Activated CD8-positive, alpha-beta memory T cell treated with anti-CD3 and anti-CD28 coated beads for 1 hour (primary cell): Measurements from ENCODE around the gene USP7.

Source experiments
- DNase-seq, 2 donors: peaks; one replicate each; pipeline ENCODE4 v3.0.0-alpha.2; 2020; ENCODE audit warnings: low read depth in 1 of 2; ENCODE audit errors: extremely low read depth in 1 of 2

Gene USP7

DNA sequence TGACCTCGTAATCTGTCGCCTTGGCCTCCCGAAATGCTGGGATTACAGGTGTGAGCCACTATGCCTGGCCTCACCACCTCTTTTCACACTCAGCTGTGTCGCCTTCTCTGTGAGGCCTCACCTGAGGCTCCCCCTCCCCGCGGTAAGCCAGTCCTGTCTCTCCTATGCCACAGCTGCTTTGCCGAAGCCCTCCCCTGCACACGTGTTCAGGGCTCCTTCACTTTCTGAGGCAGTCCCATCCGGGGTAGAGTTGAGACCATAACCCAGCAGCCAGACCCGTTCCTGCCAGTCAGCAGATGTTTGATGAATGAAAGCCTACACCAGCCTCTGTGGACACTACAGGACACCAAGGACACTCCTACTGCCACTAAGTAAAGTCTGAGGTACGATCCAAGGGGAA lies 10.6 kb downstream of the USP7 start:
- DNase-seq = no peak

DNA sequence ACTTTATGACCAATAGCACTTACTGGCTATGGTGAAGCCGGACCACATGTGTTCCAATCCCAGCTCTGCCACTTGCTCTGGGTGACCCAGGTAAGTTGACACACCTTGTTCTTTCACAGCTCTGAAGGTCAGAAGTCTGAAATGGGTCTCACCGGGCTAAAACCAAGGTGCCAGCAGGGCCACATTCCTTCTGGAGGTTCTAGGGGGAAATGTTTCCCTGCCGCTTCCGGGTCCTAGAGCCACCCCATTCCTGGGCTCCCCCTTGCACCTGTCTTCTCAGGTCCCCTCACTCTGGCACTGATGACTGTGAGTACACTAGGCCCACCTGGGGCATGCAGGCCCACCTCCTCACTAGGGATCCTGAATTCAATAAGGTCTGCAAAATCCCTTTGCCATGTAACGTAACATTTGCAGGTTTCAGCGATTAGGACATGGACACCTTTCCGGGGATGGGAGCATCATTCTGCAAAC lies 11.4 kb downstream of the USP7 start:
- no peak for DNase-seq

DNA sequence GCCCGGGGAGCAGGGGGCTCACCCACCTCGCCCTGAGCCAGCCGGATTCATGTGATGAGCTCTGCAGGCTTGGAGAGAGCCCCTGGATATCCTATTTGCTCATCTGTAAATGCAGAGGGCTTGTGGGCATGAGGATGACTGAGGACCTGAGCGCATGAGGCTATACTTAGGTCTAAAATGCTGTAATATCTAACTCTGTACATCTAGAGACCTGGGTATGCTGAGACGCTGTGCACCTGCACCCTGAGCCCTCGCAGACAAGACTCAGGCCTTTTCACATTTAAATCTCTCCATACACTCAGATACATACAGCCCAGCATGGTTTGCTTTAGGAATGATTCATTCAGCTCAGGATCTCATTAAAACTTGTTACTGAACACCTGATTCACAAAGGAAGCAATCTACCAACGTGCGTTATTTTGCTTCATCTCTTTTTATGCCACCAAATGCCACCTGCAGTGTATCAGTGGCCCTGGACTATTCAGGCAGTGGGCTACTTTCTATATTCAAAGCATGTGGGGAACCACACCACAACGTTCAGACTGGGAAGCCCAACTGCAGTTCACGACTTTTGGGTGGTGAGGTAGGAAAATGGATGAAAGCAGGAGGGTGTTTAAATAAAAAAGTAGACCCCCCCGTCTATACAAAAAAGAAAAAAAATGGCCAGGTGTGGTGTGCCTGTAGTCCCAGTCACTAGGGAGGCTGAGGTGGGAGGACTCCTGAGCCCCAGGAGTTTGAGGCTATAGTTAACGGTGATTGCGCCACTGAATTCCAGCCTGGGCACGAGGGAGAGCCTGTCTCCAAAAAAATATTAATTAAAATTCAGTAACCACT lies 12.0 kb downstream of the USP7 start:
- no peak for DNase-seq

DNA sequence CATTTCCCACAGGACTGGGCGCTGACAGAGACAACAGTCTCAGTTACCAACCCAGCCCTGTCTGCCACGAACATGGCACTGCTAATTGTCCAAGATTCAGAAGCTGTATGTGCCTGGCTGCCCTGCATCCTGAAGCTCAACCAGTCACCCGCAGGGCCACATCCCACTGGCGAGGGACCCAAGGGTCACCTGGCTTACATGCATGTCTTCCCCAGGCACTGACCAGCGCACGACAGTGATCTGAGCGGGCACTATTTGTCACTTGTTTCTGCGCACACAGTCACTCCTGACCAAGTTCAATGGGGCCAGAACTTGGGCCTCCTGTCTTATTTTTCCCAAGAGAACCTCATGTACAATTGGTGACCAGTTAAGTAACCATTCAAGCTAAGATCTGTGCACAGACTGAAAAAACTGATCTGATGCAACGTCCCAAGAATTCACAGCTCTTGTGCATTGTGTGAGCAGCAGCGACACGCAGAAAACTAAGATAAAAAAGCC lies 13.1 kb downstream of the USP7 start:
- no peak for DNase-seq

DNA sequence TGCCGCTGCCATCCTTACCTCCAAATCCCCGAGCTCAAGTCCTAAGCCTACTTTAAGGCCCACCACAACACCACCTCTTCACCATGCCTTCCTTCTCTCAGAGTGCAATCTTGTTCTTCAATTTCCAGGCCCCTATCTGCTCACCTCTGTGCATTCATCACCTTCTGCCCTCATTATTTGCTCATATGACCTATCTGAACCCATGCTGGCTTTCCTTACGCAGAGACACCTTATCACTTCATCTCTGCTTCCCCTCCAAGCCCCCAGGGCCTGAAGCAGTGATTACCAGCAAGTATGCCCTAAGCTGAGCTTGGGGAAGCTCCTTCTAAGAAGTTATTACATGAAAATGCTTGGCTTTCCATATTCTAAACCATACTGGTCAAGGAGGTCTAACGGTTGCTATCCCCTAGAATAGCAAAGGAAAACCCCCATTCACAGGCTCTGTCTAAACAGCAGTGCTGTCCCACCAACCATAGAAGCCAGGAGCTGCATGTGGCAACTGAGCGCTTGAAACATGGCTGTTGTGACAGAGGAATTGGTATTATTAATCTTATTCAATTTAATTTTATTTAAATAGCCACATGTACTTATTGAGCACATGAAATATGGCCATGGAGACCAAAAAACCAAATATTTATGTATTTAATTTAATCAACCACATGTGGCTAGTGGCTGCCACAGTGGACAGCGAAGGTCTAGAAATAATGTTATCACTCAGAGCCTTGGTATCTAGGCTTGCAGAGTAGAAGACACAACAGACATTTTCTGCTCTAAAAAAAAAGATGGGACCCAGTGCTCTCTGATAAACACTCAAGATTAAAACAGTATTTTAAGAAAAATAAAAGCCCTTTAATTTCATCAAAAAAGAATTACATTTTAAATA lies 13.9 kb downstream of the USP7 start:
- no peak for DNase-seq

DNA sequence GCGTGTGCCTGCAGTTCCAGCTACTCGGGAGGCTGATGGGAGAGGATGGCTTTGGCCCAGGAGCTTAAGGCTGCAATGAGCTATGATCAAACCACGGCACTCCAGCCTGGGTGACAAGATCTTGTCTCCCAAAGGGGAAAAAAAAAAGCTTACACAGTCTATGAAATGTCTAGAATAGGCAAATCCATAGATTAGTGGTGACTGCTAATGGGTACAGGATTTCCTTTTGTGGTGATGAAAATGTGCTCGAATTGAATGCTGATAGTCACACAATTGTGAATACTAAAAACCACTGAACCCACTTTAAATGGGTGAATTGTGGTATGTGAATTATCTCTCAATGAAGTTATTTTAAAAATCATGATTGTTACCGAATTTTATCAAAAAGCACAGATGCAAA lies 14.9 kb downstream of the USP7 start:
- no peak for DNase-seq

DNA sequence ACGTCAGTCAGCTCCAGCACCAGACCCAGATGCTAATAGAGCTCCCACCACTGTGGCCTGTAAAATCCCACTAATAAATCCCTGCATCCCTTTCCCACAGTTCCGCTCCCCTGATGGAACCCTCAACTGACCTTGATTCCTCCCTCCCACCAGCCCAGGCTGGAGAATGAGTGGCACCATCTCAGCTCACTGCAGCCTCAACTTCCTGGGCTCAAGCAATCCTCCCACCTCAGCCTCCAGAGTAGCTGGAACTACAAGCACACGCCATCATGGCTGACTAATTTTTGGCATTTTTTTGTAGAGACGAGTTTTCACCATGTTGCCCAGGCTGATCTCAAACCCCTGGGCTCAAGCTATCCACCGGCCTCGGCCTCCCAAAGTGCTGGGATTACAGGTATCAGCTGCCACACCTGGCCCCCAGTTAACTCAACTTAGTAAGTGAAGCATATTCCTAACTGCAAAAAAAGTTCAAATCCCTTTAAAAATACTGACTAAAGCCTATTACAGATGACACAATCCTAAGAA lies 15.6 kb downstream of the USP7 start:
- no peak for DNase-seq

DNA sequence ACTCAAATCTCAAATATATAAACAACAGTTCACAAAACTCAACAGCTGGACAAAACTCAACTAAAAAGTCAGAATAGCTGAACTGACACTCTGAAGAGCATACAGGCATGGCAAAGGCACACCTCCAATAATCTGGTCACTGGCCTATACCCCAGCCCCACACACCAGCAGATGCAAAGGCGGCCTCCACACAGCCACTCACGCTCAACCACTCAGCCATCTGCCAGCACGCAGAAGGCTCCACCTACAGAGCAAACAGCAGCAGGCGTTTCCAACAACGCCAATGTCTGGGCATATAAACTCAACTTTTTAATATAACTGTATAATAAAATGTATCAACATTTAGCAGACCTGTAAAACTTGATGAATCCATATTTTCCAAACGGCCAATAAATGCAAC lies 17.2 kb downstream of the USP7 start:
- no peak for DNase-seq

DNA sequence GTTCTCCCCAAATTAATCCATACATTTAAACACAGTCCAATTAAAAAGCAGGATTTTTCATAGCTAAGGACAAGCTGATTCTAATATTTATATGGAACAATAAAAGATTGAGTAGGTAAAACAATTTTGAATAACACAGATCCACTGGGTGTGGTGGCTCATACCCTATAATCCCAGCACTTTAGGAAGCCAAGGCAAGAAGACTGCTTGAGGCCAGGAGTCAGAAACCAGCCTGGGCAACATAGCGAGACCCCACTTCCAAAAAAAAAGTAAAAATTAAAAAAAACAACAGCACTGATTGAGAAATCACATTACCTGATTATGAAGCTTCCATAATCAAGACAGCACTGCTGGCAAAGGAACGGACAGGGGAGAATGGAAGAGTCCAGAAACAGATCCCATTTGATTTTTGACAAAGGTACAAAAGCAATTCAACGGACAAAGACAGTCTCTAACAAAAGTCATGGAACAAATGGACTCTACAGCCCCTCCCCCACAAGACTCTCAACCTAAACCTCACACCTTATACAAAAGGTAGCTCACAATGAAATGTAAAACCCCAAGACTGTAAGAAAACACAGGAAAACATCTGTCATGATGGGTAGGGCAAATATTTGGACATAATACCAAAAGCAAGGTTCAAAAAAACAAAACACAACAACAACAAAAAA lies 17.9 kb downstream of the USP7 start:
- DNase-seq = no peak

DNA sequence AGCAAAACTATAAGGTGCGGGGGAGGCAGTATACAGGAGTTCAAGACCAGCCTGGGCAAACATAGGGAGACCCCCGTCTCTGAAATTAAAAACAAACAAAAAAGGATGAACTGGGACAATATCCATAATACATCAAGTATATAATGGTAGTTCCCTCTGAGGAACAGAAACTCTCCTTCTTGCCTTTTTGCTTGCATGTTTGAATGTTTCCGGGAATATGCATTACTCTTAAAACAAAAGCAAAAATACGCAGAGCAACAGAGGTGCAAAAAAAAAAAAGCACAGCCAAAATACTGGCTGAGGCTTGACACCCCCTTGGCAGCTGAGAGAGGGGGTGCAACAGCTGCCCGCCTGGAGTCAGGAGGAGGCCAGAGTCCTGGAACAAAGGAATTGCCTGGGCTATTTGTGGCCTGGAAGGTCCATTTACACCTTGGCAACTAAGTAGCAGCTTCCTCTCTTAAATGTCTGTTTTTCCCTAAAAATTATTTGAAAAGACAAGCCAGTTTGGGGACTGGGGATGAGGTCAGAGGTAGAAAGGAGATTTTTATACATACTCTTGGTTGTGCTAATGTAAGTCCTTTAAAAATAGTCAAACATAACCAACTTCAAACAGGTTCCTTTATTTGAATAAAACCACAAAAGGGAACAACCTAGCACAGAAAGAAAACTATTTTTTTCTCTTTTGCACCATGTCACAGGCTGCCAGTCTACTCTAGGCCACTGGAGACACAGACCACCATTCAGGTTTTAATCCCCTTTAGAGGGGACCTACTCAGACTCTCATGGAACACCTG lies 19.5 kb downstream of the USP7 start:
- DNase-seq = no peak

DNA sequence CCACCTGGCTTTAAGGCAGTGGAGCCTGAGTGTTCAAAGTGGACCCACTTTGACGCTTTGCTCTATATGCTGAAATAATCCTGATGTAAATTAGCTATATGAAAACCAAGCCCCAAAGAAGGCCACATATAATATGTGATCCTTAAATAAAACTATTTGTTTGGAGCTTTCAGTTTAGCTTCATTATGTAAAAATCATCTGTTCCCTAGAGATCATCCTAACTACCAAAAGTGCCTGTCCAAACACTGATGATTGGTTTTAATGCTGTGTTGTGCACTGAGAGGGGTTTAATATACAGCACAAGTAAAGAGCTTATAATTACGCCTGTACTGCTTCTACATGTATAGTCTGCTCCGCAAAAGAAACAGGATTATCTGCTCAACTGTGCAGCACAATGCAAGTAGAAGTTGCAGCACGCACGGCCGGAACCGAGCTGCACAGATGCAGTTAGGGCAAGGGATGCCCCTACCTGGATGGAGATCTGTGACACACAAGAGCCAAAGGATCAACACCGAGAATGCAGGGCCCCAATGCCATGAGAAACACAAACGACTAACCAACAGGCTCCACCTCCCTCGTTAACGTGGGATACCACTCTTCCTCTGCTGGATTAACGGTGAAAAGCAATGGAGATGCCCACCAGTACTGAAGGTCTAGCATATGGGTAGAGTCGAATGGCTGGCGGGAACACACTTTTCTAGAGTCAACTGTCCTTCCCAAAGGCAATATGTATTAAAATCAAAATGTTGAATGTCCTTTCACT lies 20.5 kb downstream of the USP7 start:
- no peak for DNase-seq

DNA sequence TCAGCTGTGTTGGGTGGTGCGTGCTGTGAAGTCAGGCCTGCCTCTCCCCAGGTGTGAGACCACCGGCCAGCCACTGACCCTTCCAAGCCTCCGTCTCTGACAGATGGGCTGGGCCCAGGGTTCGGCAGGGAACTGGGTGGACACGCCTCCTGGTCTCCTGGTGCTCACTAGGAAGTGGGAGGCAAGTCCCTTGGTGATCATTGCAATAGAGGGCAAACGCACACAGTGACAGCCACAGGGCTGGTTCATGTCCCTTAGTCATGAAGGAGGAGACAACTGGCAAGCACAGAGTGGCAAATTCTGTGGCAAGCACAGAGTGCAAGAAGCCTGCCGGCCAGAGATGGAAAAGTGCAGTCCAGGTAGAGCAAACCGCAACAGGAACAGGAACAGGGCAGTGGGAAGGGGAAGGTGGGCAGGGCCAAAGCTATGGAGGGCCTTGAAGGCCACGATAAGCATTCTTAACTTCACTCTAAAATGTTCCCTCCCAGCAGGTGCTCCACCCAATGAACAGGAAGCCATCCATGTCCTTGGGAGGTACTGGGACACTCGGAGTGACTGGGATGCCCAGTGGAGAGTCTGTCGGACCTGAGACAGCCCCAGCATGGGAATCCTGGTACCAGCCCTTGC lies 21.9 kb downstream of the USP7 start:
- no peak for DNase-seq

DNA sequence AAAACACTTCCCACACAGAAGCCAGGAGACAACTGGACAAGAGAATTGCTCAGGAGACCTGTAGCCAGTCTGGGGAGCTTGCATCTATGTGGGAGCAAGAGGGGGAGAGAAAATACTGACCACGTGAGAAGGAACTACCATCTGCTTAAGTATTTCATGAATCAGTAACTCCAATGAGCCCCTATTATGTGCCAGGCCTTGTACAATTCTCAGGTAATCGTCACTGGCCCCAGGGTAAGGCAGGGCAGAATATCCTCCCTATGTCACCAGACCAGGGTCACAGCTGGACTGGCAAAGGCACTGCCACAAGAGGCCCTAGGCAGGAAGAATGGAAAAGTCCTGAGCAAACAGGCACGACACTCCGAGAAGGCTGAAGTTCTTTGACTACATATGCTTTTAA lies 25.9 kb downstream of the USP7 start:
- DNase-seq = no peak

DNA sequence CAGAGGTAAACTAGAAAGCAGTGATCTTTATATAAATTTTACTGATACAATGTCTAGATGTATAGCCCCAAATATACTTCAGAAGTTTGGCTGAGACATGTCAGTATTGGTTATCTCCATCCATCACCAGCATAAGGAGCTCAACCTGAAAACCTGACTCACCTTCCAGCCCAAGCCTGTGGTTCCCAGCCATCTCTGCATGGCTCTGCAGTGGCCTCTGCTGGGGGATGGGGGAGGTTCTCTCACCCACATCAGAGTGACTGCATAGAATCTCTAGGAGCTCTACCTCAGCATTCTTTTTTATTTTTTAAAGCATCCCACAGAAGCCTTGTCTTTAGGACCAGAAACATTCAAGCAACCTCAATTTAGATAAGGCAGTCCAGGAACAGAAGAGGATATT lies 27.3 kb downstream of the USP7 start:
- peak; percentile 42 to 58 for DNase-seq

DNA sequence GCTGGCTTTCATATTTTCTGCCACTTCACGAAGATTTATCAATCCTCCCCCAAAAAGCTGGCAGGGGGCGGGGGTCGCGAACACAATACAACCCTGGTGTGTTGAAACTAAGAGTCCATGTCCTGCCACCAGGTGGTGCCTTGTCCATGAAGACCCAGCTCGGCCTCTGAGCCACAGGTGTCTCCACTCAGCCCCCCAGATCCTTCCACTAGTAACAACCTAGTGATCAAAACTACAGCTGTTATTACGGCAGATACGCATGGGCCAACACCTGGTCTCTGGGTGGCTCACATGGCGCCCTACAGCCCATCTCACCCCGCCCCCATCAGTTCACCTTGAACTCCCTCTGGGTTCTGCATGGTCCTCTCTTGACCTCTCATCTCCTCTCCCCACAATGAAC lies 27.7 kb downstream of the USP7 start:
- no peak for DNase-seq

DNA sequence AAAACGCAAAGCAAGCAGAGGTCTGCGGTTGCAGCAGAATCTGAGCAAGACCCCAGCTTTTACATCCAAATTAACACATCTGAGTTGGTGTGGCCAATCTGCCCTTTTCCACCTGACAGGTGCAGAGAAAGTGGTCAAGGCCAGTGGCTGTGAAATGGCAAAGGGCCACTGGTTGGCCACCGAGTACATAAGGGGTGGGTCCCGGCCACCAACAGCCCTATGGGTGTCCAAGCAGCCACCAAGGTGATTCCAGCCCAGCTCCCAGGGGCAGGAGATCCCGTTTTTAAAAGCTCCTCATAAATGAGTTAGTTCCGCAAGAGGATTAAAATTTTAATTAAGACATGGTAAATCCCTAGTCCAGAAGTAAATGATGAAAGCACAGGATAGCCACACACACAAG lies 29.1 kb downstream of the USP7 start:
- DNase-seq = no peak

DNA sequence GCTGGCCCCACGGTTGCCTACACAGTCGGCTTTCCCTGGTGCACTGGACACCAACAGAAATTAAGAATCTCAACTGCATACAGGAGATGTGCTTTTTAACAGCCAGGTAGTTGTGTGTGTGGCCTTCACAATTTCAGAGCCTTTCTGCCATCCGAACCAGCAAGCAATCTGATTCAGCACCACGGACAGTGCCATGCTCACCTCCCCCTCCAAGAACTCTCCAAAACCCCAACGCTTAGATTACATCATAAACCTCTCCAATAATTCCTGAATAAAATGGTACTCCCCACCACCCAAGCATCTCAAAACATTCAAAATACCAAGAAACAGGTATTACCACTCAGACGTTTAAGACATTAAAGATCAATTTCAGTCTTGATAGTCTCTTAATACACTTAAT lies 31.8 kb downstream of the USP7 start:
- peak; percentile 24 to 30 for DNase-seq

DNA sequence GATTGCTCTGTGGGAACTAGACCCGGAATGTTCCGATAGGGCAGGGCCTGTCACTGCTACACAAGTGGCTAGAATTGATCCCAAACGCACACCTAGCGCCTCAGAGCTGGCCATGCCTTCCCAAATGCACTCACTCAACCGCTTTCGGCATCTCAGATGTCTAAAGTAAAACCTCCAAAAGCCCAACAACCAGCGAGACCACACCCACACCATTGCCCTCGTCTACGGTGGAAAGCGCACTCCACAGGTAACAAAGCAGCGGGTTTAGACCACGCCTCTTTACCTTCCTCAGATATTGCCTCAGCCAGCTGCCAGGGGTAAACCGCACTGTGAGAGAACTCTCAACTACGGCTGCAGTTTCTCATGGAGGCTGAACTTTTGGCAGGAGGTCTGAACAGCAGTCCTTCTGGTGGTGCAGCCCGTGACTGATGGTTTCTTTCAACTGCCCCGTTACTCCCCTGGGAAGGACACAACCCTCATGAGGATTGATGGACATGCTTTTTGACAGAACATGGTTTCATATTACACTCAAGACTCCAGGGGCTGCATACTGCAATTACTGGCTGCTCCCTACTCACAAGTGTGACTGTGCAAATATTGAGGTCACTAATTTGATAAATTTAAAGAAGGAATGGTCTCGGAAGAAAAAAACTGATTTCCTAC lies 34.5 kb downstream of the USP7 start:
- DNase-seq = no peak
